ENCODE data around the gene CYREN.

The CYREN gene

GRCh38 chr7:135208102-135208793 is 37.7 kb upstream of the CYREN start:
- no peak overlapping the region for H3K27ac ChIP-seq
- H3K4me3 ChIP-seq (ENCODE audit: low read depth, low read length) = no peak overlapping the region
- no peak overlapping the region for H2AFZ ChIP-seq
- H3K36me3 ChIP-seq (ENCODE audit: control insufficient read depth, insufficient read depth, low read length) = no peaks in the 10 kb centered on the region
- no peak for TF ChIP-seq CTCF (IDR thresholded peaks at IDR 0.05)
- H3K79me2 ChIP-seq = no peaks in the 10 kb centered on the region
- H3K4me1 ChIP-seq = peaks cover 4% of the 10 kb centered on the region
- H3K27me3 ChIP-seq (ENCODE audit: control insufficient read depth, insufficient read depth, low read length) = no peaks in the 10 kb centered on the region
- no peak overlapping the region for H3K4me2 ChIP-seq (ENCODE audit: low read length)
- H3K9ac ChIP-seq = no peak overlapping the region
- no peaks in the 10 kb centered on the region for H3K9me3 ChIP-seq (ENCODE audit: control insufficient read depth, low read length)

GRCh38 chr7:135207406-135208101 is 37.0 kb upstream of the CYREN start:
- H3K36me3 ChIP-seq (ENCODE audit: control insufficient read depth, insufficient read depth, low read length) = no peaks in the 10 kb centered on the region
- no peak overlapping the region for H3K9ac ChIP-seq
- H3K27me3 ChIP-seq (ENCODE audit: control insufficient read depth, insufficient read depth, low read length) = no peaks in the 10 kb centered on the region
- no peak overlapping the region for H3K4me3 ChIP-seq (ENCODE audit: low read depth, low read length)
- H3K4me1 ChIP-seq = peaks cover 4% of the 10 kb centered on the region
- no peak overlapping the region for H3K27ac ChIP-seq
- no peak overlapping the region for H3K4me2 ChIP-seq (ENCODE audit: low read length)
- H3K9me3 ChIP-seq (ENCODE audit: control insufficient read depth, low read length) = no peaks in the 10 kb centered on the region
- no peak for TF ChIP-seq CTCF (IDR thresholded peaks at IDR 0.05)
- H2AFZ ChIP-seq = no peak overlapping the region
- no peaks in the 10 kb centered on the region for H3K79me2 ChIP-seq

- no peak overlapping the region for H3K27ac ChIP-seq
- peaks cover 4% of the 10 kb centered on the region for H3K4me1 ChIP-seq
- H2AFZ ChIP-seq = no peak overlapping the region
- H3K4me3 ChIP-seq (ENCODE audit: low read depth, low read length) = no peak overlapping the region
- no peaks in the 10 kb centered on the region for H3K9me3 ChIP-seq (ENCODE audit: control insufficient read depth, low read length)
- no peak for TF ChIP-seq CTCF (IDR thresholded peaks at IDR 0.05)
- no peaks in the 10 kb centered on the region for H3K79me2 ChIP-seq
- H3K4me2 ChIP-seq (ENCODE audit: low read length) = no peak overlapping the region
- no peak overlapping the region for H3K9ac ChIP-seq
- no peaks in the 10 kb centered on the region for H3K36me3 ChIP-seq (ENCODE audit: control insufficient read depth, insufficient read depth, low read length)
- H3K27me3 ChIP-seq (ENCODE audit: control insufficient read depth, insufficient read depth, low read length) = no peaks in the 10 kb centered on the region
These were observed 36.5 kb upstream of the CYREN start for GRCh38 chr7:135206941-135207391.

- Histone ChIP-seq H3K27ac (no peak overlapping the region), H3K27me3 (ENCODE audit: control insufficient read depth, insufficient read depth, low read length) (no peaks in the 10 kb centered on the region), H3K4me3 (ENCODE audit: low read depth, low read length) (no peak overlapping the region), H3K9ac (no peak overlapping the region), H3K36me3 (ENCODE audit: control insufficient read depth, insufficient read depth, low read length) (no peaks in the 10 kb centered on the region), H3K9me3 (ENCODE audit: control insufficient read depth, low read length) (no peaks in the 10 kb centered on the region), H2AFZ (no peak overlapping the region), H3K4me1 (peaks cover 4% of the 10 kb centered on the region), H3K79me2 (no peaks in the 10 kb centered on the region), H3K4me2 (ENCODE audit: low read length) (no peak overlapping the region)
- no peak for TF ChIP-seq CTCF (IDR thresholded peaks at IDR 0.05)
These were observed 35.3 kb upstream of the CYREN start for GRCh38 chr7:135205850-135206249.
